ENCODE results near the gene PPIL3. TPM values are rescaled to one million over a fixed set of nuclear protein-coding genes. Genes with fewer than 3 reads are reported as not detected.
"Not testable (repeated sequence)": the region's sequence is repeated elsewhere in the genome, so short reads cannot be mapped to it uniquely, and the experiment has no call there.

Gene PPIL3
- total RNA-seq, 2 donors from 2014 or later = 6.1 to 22.9 TPM

DNA sequence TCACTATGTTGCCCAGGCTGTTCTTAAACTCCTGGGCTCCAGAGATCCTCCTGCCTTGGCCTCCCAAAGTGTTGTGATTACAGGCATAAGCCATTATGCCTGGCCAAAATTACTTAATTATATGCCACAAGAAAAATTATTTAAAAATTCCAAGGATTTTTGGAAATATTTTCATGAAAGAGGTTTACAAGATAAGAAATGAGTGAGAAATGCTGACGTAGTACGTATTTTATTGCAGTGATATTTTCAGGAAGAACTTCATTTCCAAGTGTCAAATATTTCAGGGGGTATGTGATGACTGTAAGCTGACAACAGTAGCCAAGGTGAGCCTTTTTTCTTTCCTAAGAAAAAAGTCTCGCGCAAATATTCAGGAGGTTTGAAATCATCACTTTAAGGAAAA, 21.1 kb upstream of the PPIL3 start:
- Histone ChIP-seq H3K9me3 (no peaks in the 10 kb centered on the region), H3K36me3 (peaks cover 31% of the 10 kb centered on the region), H3K27ac (no peak overlapping the region), H3K27me3 (no peaks in the 10 kb centered on the region), H3K4me1 (no peaks in the 10 kb centered on the region), H3K4me3 (no peak overlapping the region)
- TF ChIP-seq, protein P1, sequence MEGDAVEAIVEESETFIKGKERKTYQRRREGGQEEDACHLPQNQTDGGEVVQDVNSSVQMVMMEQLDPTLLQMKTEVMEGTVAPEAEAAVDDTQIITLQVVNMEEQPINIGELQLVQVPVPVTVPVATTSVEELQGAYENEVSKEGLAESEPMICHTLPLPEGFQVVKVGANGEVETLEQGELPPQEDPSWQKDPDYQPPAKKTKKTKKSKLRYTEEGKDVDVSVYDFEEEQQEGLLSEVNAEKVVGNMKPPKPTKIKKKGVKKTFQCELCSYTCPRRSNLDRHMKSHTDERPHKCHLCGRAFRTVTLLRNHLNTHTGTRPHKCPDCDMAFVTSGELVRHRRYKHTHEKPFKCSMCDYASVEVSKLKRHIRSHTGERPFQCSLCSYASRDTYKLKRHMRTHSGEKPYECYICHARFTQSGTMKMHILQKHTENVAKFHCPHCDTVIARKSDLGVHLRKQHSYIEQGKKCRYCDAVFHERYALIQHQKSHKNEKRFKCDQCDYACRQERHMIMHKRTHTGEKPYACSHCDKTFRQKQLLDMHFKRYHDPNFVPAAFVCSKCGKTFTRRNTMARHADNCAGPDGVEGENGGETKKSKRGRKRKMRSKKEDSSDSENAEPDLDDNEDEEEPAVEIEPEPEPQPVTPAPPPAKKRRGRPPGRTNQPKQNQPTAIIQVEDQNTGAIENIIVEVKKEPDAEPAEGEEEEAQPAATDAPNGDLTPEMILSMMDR (IDR thresholded peaks at IDR 0.05) = no peak
- DNase-seq (ENCODE audit: low spot score) = no peak

DNA sequence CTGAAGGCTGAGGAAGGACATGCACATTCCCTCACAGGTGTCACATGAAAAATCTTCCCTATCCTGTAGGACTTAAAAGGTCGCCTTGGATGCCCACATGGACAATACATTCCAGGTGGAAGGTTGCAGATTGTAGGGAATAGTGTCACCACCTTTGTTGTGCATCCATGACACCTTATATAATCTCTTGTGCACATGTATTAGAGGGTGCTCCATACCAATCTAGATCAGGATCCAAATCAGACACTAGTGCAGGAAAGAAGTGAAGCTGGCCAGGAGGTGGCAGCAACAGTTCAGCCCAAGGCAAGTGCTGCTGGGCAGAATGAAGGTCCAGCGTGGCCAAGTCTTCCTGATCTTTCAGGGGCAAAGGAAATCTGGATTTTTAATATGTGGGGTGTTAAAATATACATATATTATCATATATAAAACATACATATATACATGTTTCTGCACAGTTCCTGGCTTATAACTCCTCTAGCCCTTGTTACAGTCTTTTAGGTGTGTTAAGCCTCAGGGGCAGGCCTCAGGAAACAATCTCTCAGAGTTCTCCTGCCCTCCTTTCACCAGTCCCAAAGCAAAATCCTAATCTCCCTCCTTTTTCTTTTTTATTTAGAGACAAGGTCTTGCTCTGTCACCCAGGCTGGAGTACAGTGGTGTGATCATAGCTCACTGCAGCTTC, 16.9 kb upstream of the PPIL3 start:
- H3K36me3 ChIP-seq = peaks cover 5% of the 10 kb centered on the region

DNA sequence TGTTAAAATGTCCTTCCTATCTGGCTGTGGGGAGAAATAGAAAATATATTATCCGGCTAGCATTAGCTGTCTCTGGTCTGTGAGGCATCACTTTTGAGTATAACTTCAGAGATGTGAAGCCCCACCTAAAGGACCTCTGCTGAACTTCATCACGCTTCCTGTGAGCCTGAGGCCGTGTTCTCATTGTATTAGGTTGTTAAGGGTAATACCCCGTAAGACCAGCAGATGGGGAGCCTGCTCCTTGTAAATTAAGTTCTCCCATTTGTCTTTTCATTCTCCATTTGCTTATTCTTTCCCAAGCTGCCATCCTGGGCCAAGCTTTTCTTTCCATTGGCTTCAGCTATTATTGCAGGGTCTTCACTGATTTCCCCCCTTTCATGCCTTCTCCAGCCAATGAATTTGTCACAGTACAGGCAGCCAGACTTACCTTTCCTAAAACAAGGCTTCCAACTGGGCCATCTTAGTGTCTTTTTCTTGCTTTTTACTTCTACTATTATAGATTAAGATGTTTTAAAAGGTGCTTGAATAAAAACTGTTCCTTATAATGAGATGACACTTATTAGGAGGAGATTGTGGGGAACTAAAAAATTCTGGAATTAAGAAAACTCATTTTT, 12.7 kb upstream of the PPIL3 start:
- TF ChIP-seq, protein P1 (IDR thresholded peaks at IDR 0.05) = peak; percentile 54 to 83
- Histone ChIP-seq H3K4me3 (no peak overlapping the region), H3K27me3 (no peaks in the 10 kb centered on the region), H3K27ac (no peak overlapping the region), H3K9me3 (no peaks in the 10 kb centered on the region), H3K36me3 (peaks cover 38% of the 10 kb centered on the region), H3K4me1 (peaks cover 0 to 5% of the 10 kb centered on the region in 2 donors)
- peak; percentile 68 for DNase-seq (ENCODE audit: low spot score)

More for the DNA sequence above, 16.9 kb upstream of the PPIL3 start:
- Histone ChIP-seq H3K27ac (peak overlapping the region in 1 of 2 donors; percentile 28), H3K4me1 (peaks cover 0 to 5% of the 10 kb centered on the region in 2 donors), H3K9me3 (no peaks in the 10 kb centered on the region), H3K27me3 (no peaks in the 10 kb centered on the region), H3K4me3 (no peak overlapping the region)
- peak; percentile 68 for DNase-seq (ENCODE audit: low spot score)
- TF ChIP-seq, protein P1 (IDR thresholded peaks at IDR 0.05) = peak; percentile 46 to 76

DNA sequence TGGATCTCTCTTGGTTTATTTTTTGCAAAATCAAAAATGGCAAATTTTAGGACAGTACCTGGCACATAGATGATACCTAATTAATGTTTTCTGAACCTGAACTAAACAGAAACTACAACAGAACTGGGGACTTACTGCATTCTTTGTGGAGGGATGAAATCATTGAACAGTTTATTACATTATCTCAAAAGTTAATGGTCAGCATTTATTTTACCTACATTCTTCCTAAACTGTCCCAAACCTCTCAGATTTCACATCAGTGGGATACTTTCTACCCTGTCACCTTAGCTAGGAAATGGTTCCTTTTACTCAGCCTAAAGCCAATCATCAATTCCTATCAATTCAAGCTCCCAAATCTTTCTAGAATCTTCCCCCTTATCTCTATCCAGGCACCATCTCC, 10.6 kb upstream of the PPIL3 start:
- Histone ChIP-seq H3K4me1 (peaks cover 0 to 3% of the 10 kb centered on the region in 2 donors), H3K4me3 (no peak overlapping the region), H3K27me3 (no peaks in the 10 kb centered on the region), H3K9me3 (no peaks in the 10 kb centered on the region), H3K27ac (no peak overlapping the region), H3K36me3 (peaks cover 59% of the 10 kb centered on the region)
- DNase-seq (ENCODE audit: low spot score) = no peak
- TF ChIP-seq, protein P1 (IDR thresholded peaks at IDR 0.05) = no peak

DNA sequence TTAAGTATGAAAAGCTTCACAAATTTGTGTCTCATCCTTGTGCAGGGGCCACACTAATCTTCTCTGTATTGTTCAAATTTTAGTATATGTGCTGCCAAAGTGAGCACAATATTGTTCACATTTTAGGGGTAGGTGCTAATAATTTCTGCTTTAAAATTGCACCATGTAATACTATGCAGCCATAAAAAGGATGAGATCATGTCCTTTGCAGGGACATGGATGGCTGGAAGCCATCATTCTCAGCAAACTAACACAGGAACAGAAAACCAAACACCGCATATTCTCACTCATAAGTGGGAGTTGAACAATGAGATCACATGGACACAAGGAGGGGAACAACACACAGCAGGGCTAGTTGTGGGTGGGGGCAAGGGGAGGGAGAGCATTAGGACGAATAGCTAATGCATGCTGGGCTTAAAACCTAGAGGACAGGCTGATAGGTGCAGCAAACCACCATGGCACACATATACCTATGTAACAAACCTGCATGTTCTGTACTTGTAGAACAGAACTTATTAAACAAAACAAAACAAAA, 7.1 kb downstream of the PPIL3 start:
- H3K9me3 ChIP-seq; H3K4me3 ChIP-seq; H3K27me3 ChIP-seq; H3K4me1 ChIP-seq; DNase-seq (ENCODE audit: low spot score); H3K27ac ChIP-seq: not testable (repeated sequence)
- peaks cover 48% of the 10 kb centered on the region for H3K36me3 ChIP-seq

DNA sequence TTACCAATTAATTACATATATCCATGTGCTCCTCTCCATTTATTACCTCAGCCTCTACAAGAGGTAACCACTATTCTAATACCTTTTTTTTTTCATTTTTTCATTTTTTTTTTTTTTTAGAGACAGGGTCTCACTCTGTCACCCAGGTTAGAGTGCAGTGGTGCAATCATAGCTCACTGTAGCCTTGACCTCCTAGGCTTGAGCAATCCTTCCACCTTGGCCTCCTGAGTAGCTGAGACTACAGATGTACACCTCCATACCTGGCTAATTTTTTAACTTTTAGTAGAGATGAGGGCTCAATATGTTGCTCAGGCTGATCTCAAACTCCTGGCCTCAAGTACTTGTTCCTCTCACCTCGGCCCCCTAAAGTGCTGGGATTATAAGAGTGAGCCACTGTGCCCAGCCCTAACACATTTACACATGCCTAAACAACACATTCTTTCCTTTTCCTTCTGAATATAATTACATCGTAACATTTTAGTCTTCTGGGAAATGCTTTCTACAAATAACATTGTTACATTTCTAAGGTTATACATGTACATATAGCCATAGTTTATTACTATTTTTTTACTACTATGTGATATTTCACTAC, 10.5 kb downstream of the PPIL3 start:
- no peak for DNase-seq (ENCODE audit: low spot score)
- TF ChIP-seq, protein P1 (IDR thresholded peaks at IDR 0.05) = no peak
- Histone ChIP-seq H3K4me3 (no peak overlapping the region), H3K36me3 (peaks cover 30% of the 10 kb centered on the region), H3K27ac (no peak overlapping the region), H3K27me3 (no peaks in the 10 kb centered on the region), H3K4me1 (no peaks in the 10 kb centered on the region), H3K9me3 (no peaks in the 10 kb centered on the region)

All from right atrium auricular region (tissue), 2 donors.